Vagina (tissue), 2 donors: ENCODE measurements around the gene GJA8. TPM values are rescaled to one million over a fixed set of nuclear protein-coding genes. Genes with fewer than 3 reads are reported as not detected.
"Not testable (repeated sequence)": the region's sequence is repeated elsewhere in the genome, so short reads cannot be mapped to it uniquely, and the experiment has no call there.

Experiments used
- DNase-seq, 2 donors: peaks; one replicate each; pipeline ENCODE4 v3.0.0-alpha.2; 2017; ENCODE audit errors: extremely low spot score in 2 of 2
- H3K27ac ChIP-seq: fragments of 200-600 bp; sonication (generic); one replicate; pipeline ENCODE4 v1.5.1; 2019
- H3K27me3 ChIP-seq: fragments of 200-600 bp; sonication (generic); one replicate; pipeline ENCODE4 v1.5.1; 2019
- H3K36me3 ChIP-seq, 2 donors: fragments of 200-600 bp; sonication (generic); one replicate each; pipeline ENCODE4 v1.5.1; 2017 to 2019
- H3K4me1 ChIP-seq: fragments of 200-600 bp; sonication (generic); one replicate; pipeline ENCODE4 v1.5.1; 2019
- H3K4me3 ChIP-seq, 2 donors: fragments of 200-600 bp; sonication (generic); 1 replicate in 1 of 2; 2 replicates in 1 of 2; pipeline ENCODE4 v1.5.1; 2016 to 2019
- H3K9me3 ChIP-seq: fragments of 200-600 bp; sonication (generic); one replicate; pipeline ENCODE4 v1.5.1; 2019
- CTCF ChIP-seq, 3 experiments: fragments of 450-650 bp in 2 of 3; fragments of 200-600 bp in 1 of 3; sonication (generic) in 1 of 3; IDR thresholded peaks; one replicate each; pipeline ENCODE4 v1.5.1; 2017 to 2019; ENCODE audit warnings: antibody characterized with exemption in 3 of 3, mild to moderate bottlenecking in 2 of 3, moderate library complexity in 2 of 3
- POLR2A ChIP-seq, 2 donors: fragments of 450-650 bp; IDR thresholded peaks; one replicate each; pipeline ENCODE4 v1.6.1; 2017; ENCODE audit warnings: antibody characterized with exemption in 2 of 2, mild to moderate bottlenecking in 2 of 2, moderate library complexity in 2 of 2
- POLR2AphosphoS5 ChIP-seq, 2 donors: sonication (generic); formaldehyde crosslinking; IDR thresholded peaks; one replicate each; pipeline ENCODE4 v1.9.0; 2017; ENCODE audit warnings: antibody characterized with exemption in 2 of 2, mild to moderate bottlenecking in 2 of 2, low read depth in 1 of 2; ENCODE audit not compliant: insufficient read depth in 1 of 2
- intact Hi-C: fragments of 100-400 bp; cut with DNase I; formaldehyde crosslinking; loops from one replicate; pipeline ENCODE4 v1.15.1; 2023
- total RNA-seq: library from RNA; depleted of rRNA; stranded (reverse); fragments of >200 nt; gene quantifications from one replicate; pipeline ENCODE4 v1.2.3, GENCODE V29; 2016

The GJA8 gene
- total RNA-seq, 1 donor from 2014 or later = not detected

DNA sequence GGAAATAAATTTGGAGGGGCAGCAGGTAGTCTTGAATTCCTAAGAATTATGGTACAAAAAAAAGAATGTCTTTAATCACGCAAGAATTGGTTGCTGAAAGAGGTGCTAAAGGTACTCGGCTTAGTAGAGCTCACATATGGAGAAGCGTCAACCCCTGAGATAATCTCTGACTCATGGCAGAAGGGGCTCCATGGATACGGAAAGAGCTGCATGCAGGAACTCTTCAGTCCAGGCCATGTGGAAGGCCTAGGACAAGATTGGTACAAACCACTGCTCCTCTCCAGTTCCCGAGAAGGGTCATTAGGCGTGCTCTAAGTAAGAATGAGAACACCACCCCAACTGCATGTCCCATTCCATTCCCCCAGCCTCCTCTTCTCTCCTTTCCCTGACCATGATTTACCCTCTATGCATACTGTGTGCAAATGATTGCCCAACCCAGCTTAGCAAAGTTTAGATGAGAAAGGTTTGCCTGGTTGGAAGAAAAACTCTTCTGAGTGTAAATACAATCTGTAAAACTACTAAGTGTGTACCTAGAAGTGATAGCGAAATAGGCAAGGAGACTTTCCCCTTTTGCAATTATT lies 10.9 kb downstream of the GJA8 start:
- TF ChIP-seq POLR2A (IDR thresholded peaks at IDR 0.05) = no peak
- TF ChIP-seq POLR2AphosphoS5 (IDR thresholded peaks at IDR 0.05; ENCODE audit: insufficient read depth in 1 of 2, low read depth in 1 of 2) = no peak
- no peak for TF ChIP-seq CTCF (IDR thresholded peaks at IDR 0.05)
- intact Hi-C loops = no loop called here
- no peaks in the 10 kb centered on the region for H3K4me1 ChIP-seq
- no peaks in the 10 kb centered on the region for H3K27me3 ChIP-seq
- no peaks in the 10 kb centered on the region for H3K36me3 ChIP-seq
- DNase-seq = no peak
- H3K4me3 ChIP-seq = no peak overlapping the region
- H3K27ac ChIP-seq = no peak overlapping the region
- no peaks in the 10 kb centered on the region for H3K9me3 ChIP-seq

GRCh38 chr1:147919896-147920295 lies 17.3 kb downstream of the GJA8 start:
- Histone ChIP-seq H3K27me3 (no peaks in the 10 kb centered on the region), H3K27ac (no peak overlapping the region), H3K4me3 (no peak overlapping the region), H3K36me3 (no peaks in the 10 kb centered on the region), H3K9me3 (no peaks in the 10 kb centered on the region), H3K4me1 (no peaks in the 10 kb centered on the region)
- DNase-seq = no peak
- TF ChIP-seq CTCF (IDR thresholded peaks at IDR 0.05) = no peak
- TF ChIP-seq POLR2A (IDR thresholded peaks at IDR 0.05) = no peak
- TF ChIP-seq POLR2AphosphoS5 (IDR thresholded peaks at IDR 0.05; ENCODE audit: insufficient read depth in 1 of 2, low read depth in 1 of 2) = no peak
- intact Hi-C loops = no loop called here

DNA sequence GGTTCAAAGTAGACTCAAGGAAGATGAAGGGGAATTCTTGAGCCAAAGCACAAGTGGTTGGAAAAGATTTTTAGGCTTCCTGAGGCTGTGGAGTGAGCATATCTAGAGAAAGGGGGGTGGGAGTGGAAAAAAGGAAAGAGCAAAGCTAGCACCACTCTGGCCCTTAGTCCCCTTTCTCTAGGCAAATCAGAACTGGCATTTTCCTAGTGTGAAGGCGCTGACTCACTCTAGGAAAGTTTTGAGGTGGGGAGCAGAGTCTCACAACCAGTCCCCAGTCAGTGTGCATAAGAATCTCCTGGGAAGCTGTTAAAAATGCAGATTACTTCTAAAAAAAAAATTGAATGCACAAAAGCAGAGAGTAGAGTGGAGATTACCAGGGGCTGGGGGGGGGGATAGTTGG lies 22.2 kb downstream of the GJA8 start:
- intact Hi-C loops = no loop called here
- no peak for TF ChIP-seq POLR2AphosphoS5 (IDR thresholded peaks at IDR 0.05; ENCODE audit: insufficient read depth in 1 of 2, low read depth in 1 of 2)
- no peak for TF ChIP-seq CTCF (IDR thresholded peaks at IDR 0.05)
- no peak for TF ChIP-seq POLR2A (IDR thresholded peaks at IDR 0.05)
- H3K27ac ChIP-seq = no peak overlapping the region

GRCh38 chr1:147927215-147927614 lies 24.6 kb downstream of the GJA8 start:
- DNase-seq, H3K27me3 ChIP-seq, H3K4me3 ChIP-seq, H3K36me3 ChIP-seq, intact Hi-C loops, H3K27ac ChIP-seq, H3K9me3 ChIP-seq: not testable (repeated sequence)
- peaks cover 15% of the 10 kb centered on the region for H3K4me1 ChIP-seq

More for the DNA sequence above, 22.2 kb downstream of the GJA8 start:
- Histone ChIP-seq H3K27me3 (no peaks in the 10 kb centered on the region), H3K4me1 (peaks cover 8% of the 10 kb centered on the region), H3K9me3 (no peaks in the 10 kb centered on the region), H3K36me3 (no peaks in the 10 kb centered on the region), H3K4me3 (no peak overlapping the region)
- DNase-seq = no peak

- H3K27me3 ChIP-seq, H3K4me3 ChIP-seq, H3K36me3 ChIP-seq, intact Hi-C loops, H3K9me3 ChIP-seq, DNase-seq, H3K27ac ChIP-seq: not testable (repeated sequence)
- peaks cover 15% of the 10 kb centered on the region for H3K4me1 ChIP-seq
Measured at GRCh38 chr1:147927689-147928088, 25.1 kb downstream of the GJA8 start.

DNA sequence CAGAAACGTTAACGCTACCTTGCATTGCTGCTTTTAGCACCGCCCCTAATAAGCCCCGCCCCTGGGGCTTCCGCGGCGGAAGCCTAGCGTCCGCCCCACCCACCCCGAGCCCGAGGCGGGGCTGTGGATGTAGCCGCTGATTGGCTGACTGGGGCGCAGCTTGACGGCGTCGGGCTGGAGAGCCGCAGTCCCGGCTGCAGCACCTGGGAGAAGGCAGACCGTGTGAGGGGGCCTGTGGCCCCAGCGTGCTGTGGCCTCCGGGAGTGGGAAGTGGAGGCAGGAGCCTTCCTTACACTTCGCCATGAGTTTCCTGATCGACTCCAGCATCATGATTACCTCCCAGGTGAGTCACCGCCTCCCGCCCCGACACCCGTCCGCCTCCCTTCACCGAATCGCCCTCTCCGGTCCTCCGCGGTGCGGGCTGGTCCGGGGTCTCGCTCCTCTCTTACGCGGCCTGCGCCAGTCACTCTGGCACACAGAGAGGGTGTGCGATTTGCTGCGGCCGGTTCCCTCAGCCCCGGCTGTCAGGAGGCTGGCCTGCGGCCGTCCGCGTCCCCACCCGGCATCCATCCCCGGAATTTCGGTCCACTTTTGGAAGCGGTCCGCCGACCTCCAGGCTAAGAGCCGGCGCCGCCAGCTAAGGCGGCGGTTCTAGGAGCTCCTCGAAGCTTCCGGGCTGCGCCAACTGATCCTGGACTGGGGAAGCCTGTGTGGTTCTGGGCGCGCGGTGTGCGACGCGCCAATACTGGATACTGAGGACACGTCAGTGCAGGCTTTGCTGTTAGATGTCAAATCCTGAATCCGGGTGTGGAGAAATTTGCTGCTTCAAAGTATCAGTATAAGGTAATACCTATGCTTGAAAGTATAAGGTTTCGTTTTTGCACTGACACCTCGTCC lies 25.9 kb downstream of the GJA8 start, which contains the start of gene GPR89B:
Gene GPR89B, plus strand, starts transcription at position 185 of the 897 bp plus-strand sequence. Its CDS starts 117 bp downstream, at position 302.
- intact Hi-C loops, H3K9me3 ChIP-seq, H3K27me3 ChIP-seq, DNase-seq, H3K36me3 ChIP-seq: not testable (repeated sequence)
- H3K27ac ChIP-seq = peak within 1 kb of the TSS; percentile 89
- H3K4me1 ChIP-seq = peaks cover 15% of the 10 kb centered on the region
- peak within 1 kb of the TSS; percentile 78 to 81 for H3K4me3 ChIP-seq
- TF ChIP-seq POLR2AphosphoS5 (IDR thresholded peaks at IDR 0.05; ENCODE audit: insufficient read depth in 1 of 2, low read depth in 1 of 2) (peak; percentile 28 to 79), POLR2A (IDR thresholded peaks at IDR 0.05) (peak; percentile 8 to 35)

DNA sequence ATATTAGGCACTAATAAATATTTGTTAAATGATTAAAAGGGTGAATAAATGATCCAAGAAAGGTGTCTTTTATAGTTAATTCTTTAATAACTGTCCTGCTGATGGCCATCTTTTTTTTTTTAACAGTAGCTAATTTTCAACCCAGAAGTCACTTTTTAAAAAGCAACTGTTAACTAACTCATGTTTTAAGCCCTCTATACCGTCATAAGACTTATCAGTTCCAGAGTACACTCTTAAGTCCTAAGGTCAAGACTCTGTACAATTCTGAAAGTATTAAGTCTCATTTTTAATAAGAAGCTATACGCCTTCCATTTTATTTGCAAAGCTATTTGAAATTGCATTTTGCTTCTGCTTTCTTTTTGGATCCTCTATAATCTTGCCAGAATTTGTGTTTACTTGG lies 28.5 kb downstream of the GJA8 start:
- H3K36me3 ChIP-seq, H3K4me3 ChIP-seq, H3K27ac ChIP-seq, H3K27me3 ChIP-seq, intact Hi-C loops, H3K9me3 ChIP-seq, DNase-seq: not testable (repeated sequence)
- peaks cover 15% of the 10 kb centered on the region for H3K4me1 ChIP-seq

DNA sequence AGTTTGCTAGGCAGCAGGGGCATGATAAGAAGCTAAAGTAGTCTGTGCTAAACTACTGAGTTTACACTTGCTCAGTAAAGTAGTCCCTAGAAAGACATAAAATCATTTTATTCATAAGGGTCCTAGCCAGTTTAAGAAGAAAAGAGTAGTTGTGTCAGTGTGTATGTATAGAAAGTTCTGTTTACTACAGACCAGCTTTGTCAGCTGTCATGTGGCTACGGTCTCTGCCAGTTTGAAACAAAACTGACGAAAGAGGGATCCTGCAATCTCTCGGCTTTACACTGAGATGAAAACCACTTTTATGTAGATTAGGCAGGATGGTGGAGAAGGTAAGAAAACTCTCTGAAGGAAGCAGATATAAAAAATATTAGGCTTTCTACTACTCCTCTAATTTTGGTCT lies 32.7 kb downstream of the GJA8 start:
- H3K9me3 ChIP-seq, H3K4me1 ChIP-seq, H3K27me3 ChIP-seq, intact Hi-C loops, H3K27ac ChIP-seq, H3K4me3 ChIP-seq, DNase-seq, H3K36me3 ChIP-seq: not testable (repeated sequence)

GRCh38 chr1:147940456-147940855 lies 37.9 kb downstream of the GJA8 start:
- H3K9me3 ChIP-seq, H3K4me1 ChIP-seq, intact Hi-C loops, H3K27me3 ChIP-seq, H3K4me3 ChIP-seq, DNase-seq, H3K27ac ChIP-seq, H3K36me3 ChIP-seq: not testable (repeated sequence)
